Brain pericyte (primary cell): ENCODE data around the gene LONP2.
A peak's percentile ranks its signal among the peaks of the same experiment; 100 is the strongest.
"Not testable (repeated sequence)": the region's sequence is repeated elsewhere in the genome, so short reads cannot be mapped to it uniquely, and the experiment has no call there.

ENCODE experiments used
- DNase-seq: peaks from one replicate; pipeline ENCODE4 v3.0.0-alpha.2; 2012; ENCODE audit warnings: low read depth, low spot score

Gene LONP2

GRCh38 chr16:48291303-48291702 is 47.2 kb downstream of the LONP2 start:
- no peak for DNase-seq

GRCh38 chr16:48291754-48292153 is 47.7 kb downstream of the LONP2 start:
- DNase-seq: no peak

- DNase-seq: no peak
Observed at GRCh38 chr16:48292452-48292851, 48.4 kb downstream of the LONP2 start.

GRCh38 chr16:48294724-48295123 is 50.6 kb downstream of the LONP2 start:
- DNase-seq: no peak

- no peak for DNase-seq
Observed at GRCh38 chr16:48295488-48296281, 51.6 kb downstream of the LONP2 start.

- no peak for DNase-seq
Observed at GRCh38 chr16:48299471-48299870, 55.4 kb downstream of the LONP2 start.

GRCh38 chr16:48300391-48300856 is 56.3 kb downstream of the LONP2 start:
- no peak for DNase-seq

GRCh38 chr16:48308535-48308934 is 64.4 kb downstream of the LONP2 start:
- no peak for DNase-seq

- DNase-seq: no peak
Observed at GRCh38 chr16:48310908-48311641, 67.0 kb downstream of the LONP2 start.

- not testable (repeated sequence) for DNase-seq
Observed at GRCh38 chr16:48313905-48314304, 69.8 kb downstream of the LONP2 start.

- DNase-seq: no peak
Observed at GRCh38 chr16:48317026-48317425, 72.9 kb downstream of the LONP2 start.

- DNase-seq: no peak
Observed at GRCh38 chr16:48317614-48318315, 73.7 kb downstream of the LONP2 start.

GRCh38 chr16:48318630-48319029 is 74.5 kb downstream of the LONP2 start:
- peak; percentile 17 for DNase-seq

- no peak for DNase-seq
Observed at GRCh38 chr16:48321317-48322036, 77.4 kb downstream of the LONP2 start.

GRCh38 chr16:48323783-48324775 is 80.0 kb downstream of the LONP2 start:
- DNase-seq: no peak

- DNase-seq: no peak
Observed at GRCh38 chr16:48326915-48327314, 82.8 kb downstream of the LONP2 start.

GRCh38 chr16:48329138-48329537 is 85.0 kb downstream of the LONP2 start:
- DNase-seq: no peak

GRCh38 chr16:48330189-48330840 is 86.2 kb downstream of the LONP2 start:
- no peak for DNase-seq

GRCh38 chr16:48330841-48331192 is 86.7 kb downstream of the LONP2 start:
- DNase-seq: no peak

GRCh38 chr16:48332978-48333377 is 88.9 kb downstream of the LONP2 start:
- DNase-seq: no peak
